Measurements from ENCODE around the gene ARAP2.

GRCh38 chr4:36141186-36141585 is 103.1 kb downstream of the ARAP2 start:
- TF ChIP-seq CTCF (IDR thresholded peaks at IDR 0.05) (no peak), POLR2A (IDR thresholded peaks at IDR 0.05) (no peak), EP300 (IDR thresholded peaks at IDR 0.05) (no peak)

Measured in tibial nerve (tissue), 4 donors.